HG03521 (cell line): ENCODE results near the gene IL1RAP.

Experiments used
- ATAC-seq: cut with Tn5 transposase; IDR thresholded peaks from one replicate; pipeline ENCODE4 v1.9.1; 2021; ENCODE audit warnings: mild to moderate bottlenecking, moderate library complexity; ENCODE audit not compliant: unreplicated experiment

Gene IL1RAP

GRCh38 chr3:190706582-190706981 is 192.7 kb downstream of the IL1RAP start:
- no peak for ATAC-seq
